Measurements from ENCODE around the gene APCS.

Gene APCS, protein sequence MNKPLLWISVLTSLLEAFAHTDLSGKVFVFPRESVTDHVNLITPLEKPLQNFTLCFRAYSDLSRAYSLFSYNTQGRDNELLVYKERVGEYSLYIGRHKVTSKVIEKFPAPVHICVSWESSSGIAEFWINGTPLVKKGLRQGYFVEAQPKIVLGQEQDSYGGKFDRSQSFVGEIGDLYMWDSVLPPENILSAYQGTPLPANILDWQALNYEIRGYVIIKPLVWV

DNA sequence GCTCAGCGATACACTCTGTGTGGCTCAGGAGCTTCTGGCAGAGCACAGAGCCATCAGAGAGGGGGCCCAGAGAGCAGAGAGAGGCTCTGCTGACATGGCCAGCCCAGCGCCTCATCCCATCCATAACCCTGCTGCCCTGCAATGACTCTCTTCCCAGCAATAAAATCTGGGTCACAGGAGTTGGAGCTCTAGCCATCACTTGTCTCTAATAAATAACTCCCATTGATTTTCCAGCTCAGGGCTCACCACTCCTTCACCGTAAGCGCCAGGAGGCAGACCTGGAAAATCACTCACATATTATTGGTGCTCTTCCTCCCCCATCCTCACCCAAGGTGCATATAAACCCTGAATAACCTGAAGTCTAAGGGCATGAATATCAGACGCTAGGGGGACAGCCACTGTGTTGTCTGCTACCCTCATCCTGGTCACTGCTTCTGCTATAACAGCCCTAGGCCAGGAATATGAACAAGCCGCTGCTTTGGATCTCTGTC lies at the start of gene APCS:
Gene APCS (plus strand): TSS at position 366 of the 491 bp plus-strand sequence. CDS start 96 bp downstream, at position 462.
- DNase-seq (ENCODE audit: low read depth), result no peak

DNA sequence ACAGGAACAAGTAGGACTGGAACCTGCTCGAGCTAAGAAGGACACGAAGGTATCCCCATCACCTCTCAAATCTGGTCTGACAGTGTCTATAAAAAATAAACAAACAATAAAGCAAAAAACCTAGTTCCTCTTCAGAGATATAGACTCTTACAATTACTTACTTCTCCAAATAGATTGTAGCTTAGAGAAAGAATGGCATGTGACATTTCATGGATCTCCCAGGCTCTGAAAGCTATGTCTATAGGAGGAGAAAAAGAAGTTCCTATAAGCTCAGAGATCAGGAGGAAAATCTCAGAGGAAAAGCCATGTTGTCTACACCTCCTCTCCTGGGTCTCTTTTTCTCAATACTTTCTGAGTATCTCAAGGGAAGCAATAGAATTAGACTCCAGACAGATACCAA lies 39.5 kb upstream of the APCS start:
- DNase-seq (ENCODE audit: low read depth), result no peak

- DNase-seq (ENCODE audit: low read depth), result no peak
Observed at GRCh38 chr1:159554261-159554660, 33.4 kb upstream of the APCS start.

DNA sequence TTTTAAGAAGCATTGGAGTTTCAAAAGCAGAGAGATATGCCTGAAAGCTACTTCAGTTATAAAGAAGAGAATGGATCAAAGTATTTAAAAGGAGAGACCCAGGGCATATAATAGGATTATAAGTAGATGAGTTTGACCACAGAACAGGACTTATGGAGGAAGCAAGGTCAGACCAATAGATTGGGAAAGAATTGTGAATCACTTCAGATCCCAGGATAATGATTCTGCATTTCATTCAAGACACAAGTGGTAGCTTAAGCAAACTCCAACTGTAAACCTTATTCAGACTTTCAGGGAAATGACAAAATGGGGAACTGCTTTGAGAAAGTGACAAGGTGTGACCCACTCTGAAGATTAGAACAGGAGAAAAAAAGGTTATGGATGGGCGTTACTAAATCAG lies 32.9 kb upstream of the APCS start:
- no peak for DNase-seq (ENCODE audit: low read depth)

DNA sequence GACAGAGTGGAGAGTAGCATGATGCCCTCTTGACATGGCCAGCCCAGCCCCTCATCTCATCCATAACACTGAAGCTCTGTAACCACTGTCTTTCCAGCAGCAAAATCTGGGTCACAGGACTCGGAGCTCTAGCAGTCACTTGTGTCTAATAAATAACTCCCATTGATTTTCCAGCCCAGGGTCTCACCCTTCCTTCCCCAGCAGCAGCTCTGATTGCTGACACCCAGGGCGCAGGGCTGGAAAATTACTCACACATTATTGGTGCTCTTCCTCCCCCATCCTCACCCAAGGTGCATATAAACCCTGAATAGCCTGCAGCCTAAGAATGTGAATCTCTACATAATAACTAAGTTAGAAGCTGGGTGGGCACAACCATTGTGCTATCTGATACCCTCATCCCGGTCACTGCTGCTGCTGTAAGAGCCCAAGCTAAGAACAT lies 30.7 kb upstream of the APCS start:
- no peak for DNase-seq (ENCODE audit: low read depth)

DNA sequence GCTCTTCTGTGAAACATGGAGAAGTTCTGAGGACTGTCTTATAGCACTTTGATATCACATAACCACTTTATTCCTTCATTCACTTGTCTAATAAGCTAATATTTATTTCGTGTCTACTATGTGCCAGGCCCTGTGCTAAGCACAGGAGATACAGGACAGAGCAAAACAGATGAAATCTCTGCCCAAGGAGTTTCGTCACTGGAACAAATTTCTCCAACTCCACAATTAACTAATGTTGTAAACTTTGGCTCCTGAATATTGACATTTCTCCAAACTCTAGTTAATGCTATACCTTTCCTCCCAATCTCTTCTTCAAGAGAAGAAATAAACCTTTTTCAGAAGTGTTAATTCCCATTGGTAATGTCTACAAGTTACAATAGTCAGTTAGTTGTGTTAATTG lies 27.0 kb upstream of the APCS start:
- no peak for DNase-seq (ENCODE audit: low read depth)

DNA sequence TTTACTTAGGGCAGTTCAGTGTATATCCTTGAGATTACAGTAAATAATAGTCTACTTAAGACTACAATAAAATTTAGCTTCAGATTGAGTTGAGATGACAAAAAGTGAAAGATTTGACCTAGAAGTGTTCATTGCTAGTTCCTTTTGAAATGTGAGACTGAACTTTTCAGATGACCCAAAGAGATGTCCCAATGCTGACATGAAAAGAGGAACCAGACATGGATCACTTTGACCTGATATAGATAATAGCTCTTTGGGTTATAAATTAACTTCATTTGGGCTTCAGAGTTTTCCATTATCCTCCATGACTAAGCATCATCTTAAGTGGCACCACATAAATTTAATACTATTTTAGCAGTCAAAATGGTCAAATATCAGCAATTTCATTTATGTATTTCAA lies 26.1 kb upstream of the APCS start:
- no peak for DNase-seq (ENCODE audit: low read depth)

DNA sequence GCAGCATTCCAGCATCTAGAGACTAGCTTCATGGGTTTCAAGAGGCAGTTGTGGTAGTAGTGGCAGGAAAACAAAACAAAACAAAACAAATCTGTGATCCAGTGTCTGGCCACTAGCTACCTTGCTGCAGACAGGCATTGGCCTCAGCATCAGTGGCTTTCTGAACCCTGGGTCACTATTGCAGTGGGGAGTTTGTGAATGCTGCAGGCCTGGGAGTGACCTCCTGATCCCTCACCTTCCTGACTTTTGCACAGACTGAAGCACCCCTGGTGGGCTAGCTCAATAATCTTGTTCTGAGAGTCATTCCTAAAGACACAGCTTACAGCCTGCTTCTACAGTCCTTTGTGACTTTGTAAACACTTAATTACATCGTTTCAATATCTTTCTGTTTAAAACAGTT lies 24.9 kb upstream of the APCS start:
- DNase-seq (ENCODE audit: low read depth), result no peak

- DNase-seq (ENCODE audit: low read depth), result no peak
Observed at GRCh38 chr1:159577446-159577845, 10.2 kb upstream of the APCS start.

- no peak for DNase-seq (ENCODE audit: low read depth)
Observed at GRCh38 chr1:159580340-159580739, 7.3 kb upstream of the APCS start.

GRCh38 chr1:159581422-159581821 lies 6.2 kb upstream of the APCS start:
- no peak for DNase-seq (ENCODE audit: low read depth)

DNA sequence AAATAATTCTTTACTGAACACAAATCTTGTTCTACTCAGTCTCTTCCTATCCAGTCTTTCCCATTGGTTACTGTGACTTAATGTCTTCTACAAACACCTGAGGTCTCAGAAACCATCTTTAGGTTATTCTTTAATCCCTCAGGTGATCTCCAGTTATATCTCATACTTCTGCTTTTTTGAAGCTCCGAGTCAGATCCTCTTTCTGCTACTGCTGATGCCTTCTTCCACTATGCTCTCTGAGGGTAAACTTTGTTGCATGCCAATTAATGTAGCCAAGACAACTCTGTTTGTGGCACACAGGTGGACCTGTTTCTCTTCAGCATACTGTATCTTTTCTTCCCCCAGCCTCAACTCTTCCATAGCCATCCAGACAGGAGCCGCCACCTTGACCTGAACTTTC lies 3.1 kb upstream of the APCS start:
- no peak for DNase-seq (ENCODE audit: low read depth)

DNA sequence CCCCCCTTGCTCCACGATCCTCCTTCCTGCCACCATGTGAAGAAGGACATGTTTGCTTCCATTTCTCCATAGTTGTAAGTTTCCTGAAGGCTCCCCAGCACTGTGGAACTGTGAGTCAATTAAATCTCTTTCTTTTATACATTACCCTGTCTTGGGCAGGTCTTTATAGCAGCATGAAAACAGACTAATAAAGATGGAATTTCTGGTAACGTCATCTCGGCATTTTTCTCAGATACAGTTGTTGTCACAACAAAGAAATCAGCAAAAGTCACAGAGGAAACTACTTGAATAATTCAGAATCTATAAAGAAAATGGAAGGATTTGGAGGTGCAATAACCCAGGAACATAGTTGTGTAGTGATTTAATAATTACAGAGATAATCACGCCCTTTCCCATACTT lies 4.4 kb downstream of the APCS start:
- no peak for DNase-seq (ENCODE audit: low read depth)

DNA sequence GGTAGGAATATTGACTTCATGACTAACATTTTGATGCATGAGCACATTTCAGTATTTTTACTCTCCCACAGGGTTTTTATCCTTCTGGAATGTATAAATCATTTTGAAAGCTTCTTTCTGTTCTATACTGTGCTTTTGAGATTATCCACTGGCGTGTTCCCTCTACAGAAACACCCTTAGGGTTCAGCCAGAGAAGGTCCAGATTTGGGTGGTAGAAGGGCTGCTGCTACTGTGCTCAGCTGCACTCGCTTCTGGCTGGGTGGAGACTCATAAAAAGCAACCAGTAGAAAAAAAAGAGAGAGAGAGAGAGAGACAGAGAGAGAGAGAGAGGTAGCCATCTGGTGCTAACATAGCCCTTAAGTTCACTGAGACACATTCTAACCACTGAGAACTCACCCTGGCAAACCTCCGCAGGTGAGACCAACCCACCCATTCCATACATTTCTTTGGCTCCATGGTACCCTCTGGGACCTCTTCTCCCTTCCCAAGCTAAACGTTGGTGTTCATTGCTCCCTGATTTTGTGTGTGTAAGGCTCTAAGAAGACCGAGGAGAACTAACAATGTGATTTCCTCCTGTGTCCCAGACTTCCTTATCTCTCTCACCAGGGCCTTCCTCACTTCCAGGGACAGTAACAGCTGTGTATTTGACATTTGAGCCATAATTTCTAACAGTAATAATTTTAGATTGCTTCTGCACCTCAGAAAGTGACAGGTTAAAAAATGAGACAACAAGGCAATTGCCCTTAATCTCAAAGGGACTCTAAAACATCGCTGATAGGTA lies 7.2 kb downstream of the APCS start:
- DNase-seq (ENCODE audit: low read depth), result no peak

GRCh38 chr1:159598196-159598595 lies 10.6 kb downstream of the APCS start:
- DNase-seq (ENCODE audit: low read depth), result no peak

DNA sequence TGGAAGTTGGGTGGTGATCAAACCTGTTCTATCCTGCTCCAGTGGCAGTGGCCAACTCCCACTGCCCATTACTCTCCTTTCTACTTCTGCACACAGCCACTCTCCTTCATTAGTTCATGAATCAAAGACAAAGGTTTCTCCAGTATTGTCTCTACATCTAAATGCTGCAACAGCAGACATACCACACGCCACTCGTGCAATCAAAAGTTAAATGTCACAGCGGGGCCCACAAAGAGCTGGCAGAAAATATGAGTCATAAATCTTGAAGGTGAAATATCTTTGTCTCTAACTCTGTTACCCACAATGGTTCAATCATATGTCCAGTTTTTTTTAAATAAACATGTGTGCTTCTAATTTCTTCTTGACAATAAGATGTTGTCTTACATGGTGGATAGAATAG lies 13.3 kb downstream of the APCS start:
- DNase-seq (ENCODE audit: low read depth), result no peak

DNA sequence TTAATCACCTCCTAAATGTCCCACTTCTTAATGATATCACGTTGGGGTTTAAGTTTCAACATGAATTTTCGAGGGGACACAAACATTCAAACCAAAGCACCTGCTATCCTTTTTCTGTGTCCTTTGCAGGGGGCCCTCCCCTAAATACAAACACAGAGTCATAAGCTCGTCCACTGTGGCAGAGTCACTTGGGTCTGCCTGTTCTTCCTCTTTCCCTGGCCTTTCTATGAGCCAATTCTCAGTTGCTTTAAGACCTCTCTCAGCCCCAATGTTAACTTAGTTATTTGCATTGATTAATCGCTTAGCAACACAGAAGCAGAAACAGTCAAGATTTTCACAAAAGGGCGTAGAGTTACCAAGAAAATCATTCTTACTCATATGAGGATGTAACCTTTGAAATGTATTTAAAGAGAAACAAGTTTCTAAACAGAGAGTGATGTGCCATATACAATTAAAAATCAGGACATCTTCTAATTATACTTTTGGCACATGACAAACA lies 14.9 kb downstream of the APCS start:
- DNase-seq (ENCODE audit: low read depth), result no peak

DNA sequence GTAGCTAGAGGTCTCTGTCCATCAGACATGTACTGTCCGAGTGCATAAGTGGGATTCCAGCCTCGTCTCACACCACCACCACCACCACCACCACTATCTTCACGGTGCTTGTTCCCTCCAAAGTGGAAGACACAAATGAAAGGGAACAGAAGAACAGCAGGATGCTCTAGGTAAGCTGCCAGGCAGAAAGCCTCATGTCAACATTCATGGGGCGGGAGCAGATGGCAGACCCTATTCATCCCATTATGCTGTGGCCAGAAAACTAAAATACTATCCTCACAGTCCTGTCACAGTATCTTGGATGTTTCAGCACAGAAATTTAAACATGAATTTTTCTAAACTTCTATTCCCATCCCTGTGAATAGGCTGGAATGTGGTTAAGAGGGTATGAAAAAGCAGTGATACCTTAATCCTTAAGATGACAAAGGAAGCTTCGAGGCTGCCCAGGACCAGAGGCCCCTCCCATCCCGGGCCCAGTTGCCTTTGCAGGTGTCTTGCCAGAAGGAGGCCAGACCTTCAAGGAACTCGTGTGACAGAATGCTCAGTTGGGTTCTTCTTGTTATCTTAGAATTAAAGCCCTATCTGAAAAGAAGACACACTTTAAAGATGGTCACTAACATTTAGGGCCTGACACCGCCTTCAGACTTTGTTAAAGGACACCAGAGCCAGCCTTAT lies 24.7 kb downstream of the APCS start:
- DNase-seq (ENCODE audit: low read depth), result no peak

DNA sequence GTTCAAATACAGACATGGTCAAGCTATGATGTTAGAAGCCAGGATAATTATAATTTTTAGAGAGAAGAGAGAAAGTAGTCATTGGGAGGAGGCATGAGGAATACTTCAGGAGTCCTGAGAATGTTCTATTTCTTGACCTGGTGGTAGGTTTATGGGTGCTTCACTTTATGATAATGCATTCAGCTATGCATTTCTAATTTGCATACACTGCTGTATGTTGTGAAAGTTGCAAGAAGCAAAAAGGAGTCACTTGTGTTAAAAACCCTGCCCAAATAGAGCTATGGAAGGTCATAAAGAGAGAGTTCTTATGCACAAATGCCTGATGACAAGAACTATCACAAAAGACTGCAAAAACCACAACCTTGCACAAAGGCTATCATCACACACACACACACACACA lies 45.3 kb downstream of the APCS start:
- no peak for DNase-seq (ENCODE audit: low read depth)
